Measurements from ENCODE around the gene AQP12B. TPM values are rescaled to one million over a fixed set of nuclear protein-coding genes. Genes with fewer than 3 reads are reported as not detected.
"Not testable (repeated sequence)": the region's sequence is repeated elsewhere in the genome, so short reads cannot be mapped to it uniquely, and the experiment has no call there.

Gene AQP12B, protein sequence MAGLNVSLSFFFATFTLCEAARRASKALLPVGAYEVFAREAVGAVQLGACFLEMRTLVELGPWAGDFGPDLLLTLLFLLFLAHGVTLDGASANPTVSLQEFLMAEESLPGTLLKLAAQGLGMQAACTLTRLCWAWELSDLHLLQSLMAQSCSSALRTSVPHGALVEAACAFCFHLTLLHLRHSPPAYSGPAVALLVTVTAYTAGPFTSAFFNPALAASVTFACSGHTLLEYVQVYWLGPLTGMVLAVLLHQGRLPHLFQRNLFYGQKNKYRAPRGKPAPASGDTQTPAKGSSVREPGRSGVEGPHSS
- not detected in 2 replicates for total RNA-seq (2013; cell fraction: nucleolus; rRNA removed)
- total RNA-seq (2014; rRNA removed): not detected in 2 replicates
- not detected in 2 replicates for total RNA-seq (2014; rRNA removed; fragmentation: Illumina TruSeq; extraction: Trizol)
- total RNA-seq (2021): not detected in 2 replicates
- not detected for polyA plus RNA-seq (2011; ENCODE audit: low read depth)
- not detected in 2 replicates for polyA plus RNA-seq (2011; rRNA removed)
- not detected in 2 replicates for polyA plus RNA-seq (2011; cell fraction: cytosol; rRNA removed)
- polyA plus RNA-seq (2011; cell fraction: nucleus; rRNA removed): not detected in 2 replicates
- polyA plus RNA-seq (2012): not detected in 2 replicates
- polyA plus RNA-seq (2014; fragmentation: Illumina TruSeq; extraction: Trizol): not detected in 2 replicates
- not detected for polyA plus RNA-seq (2014; fragmentation: Nextera tagmentation; extraction: Ambion mirVana)
- not detected in 2 replicates for polyA plus RNA-seq (2014; rRNA removed)
- polyA plus RNA-seq (2016; fragmentation: Nextera tagmentation; extraction: Ambion mirVana): not detected
- polyA minus RNA-seq (2011; rRNA and poly(A)+ RNA removed): not detected in 2 replicates
- not detected in 2 replicates for polyA minus RNA-seq (2011; cell fraction: cytosol; rRNA and poly(A)+ RNA removed)
- not detected in 2 replicates for polyA minus RNA-seq (2011; cell fraction: nucleus; rRNA and poly(A)+ RNA removed)
- Bru-seq, nascent RNA: not detected
- not detected for BruChase-seq, experiment 1, labeled RNA remaining after a 6-hour chase
- BruChase-seq, experiment 2, labeled RNA remaining after a 2-hour chase: not detected
- long read RNA-seq, experiment 1: 0 reads
- long read RNA-seq, experiment 2: 0 reads

- H3K27ac ChIP-seq (ENCODE audit: control insufficient read depth, insufficient read depth); H2AFZ ChIP-seq (ENCODE audit: control insufficient read depth, low read depth, low read length); in situ Hi-C loops (cut with MboI); SMC1A ChIA-PET (ENCODE audit: uncharacterized antibody, unreplicated experiment); H3K4me3 ChIP-seq; H4K20me1 ChIP-seq (ENCODE audit: control insufficient read depth, insufficient read depth); FAIRE-seq; DNase-seq (ENCODE audit: low read depth, low spot score); CTCF ChIA-PET; H3K36me3 ChIP-seq (ENCODE audit: control insufficient read depth in 2 of 2, insufficient read depth in 2 of 2, low read length in 1 of 2); H3K4me1 ChIP-seq (ENCODE audit: control insufficient read depth, insufficient read depth, low read length); H3K9me3 ChIP-seq (replicated peaks; ENCODE audit: control insufficient read depth, insufficient read depth, low read length); H3K9ac ChIP-seq (ENCODE audit: control insufficient read depth, insufficient read depth, low read length); H3K79me2 ChIP-seq (ENCODE audit: control insufficient read depth, insufficient read depth, low read length); POLR2A ChIA-PET; ATAC-seq; intact Hi-C loops (cut with micrococcal nuclease; ENCODE audit: unreplicated experiment); BruUV-seq (replicated peaks); H3K4me2 ChIP-seq (ENCODE audit: control insufficient read depth, insufficient read depth); H3K27me3 ChIP-seq (replicated peaks in 1 of 2; ENCODE audit: control insufficient read depth in 2 of 2, insufficient read depth in 2 of 2, low read length in 1 of 2): not testable (repeated sequence)
- RAD21 ChIA-PET (ENCODE audit: unreplicated experiment): interaction anchor here (1.2 kb wide), 1 partner anchor 117 kb away, joined by 3 read pairs; no protein-coding TSS in a partner anchor
- WGBS (ENCODE audit: insufficient coverage, insufficient replicate concordance, low lambda C conversion rate, missing lambda C conversion rate): 57% methylated on average over 32 of the region's 37 CpGs
These were observed at the start of gene AQP12B for GRCh38 chr2:240682431-240683224. TSS of gene AQP12B (minus strand) at chr2:240682885. CDS start at chr2:240682837, 48 bp downstream.

DNA sequence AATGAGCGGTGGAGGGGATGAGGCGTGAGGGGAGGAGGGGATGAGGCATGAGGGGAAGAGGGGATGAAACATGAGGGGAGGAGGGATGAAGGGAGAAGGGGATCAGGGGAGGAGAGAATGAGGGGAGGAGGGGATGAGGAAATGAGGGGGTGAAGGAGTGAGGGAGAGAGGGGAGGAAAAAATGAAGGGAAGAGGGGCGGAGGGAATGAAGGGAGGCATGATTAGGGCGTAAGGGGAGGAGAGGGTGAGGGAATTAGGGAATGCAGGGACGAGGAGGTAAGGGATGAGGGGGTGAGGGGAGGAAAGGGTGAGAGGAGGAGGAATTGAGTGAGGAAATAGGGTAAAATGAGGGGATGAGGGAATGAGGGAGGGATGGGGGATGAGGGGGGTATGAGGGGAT lies 49.5 kb upstream of the AQP12B start:
- no TSS peak for BruUV-seq (replicated peaks)
- TF ChIP-seq ZZZ3 (IDR thresholded peaks at IDR 0.05; ENCODE audit: control insufficient read depth, insufficient read length, low read depth): no peak
- no peak for TF ChIP-seq NR2C1 (IDR thresholded peaks at IDR 0.05)
- TF ChIP-seq SP1 (IDR thresholded peaks at IDR 0.05; ENCODE audit: low read depth, low read length): no peak
- TF ChIP-seq, protein P1, sequence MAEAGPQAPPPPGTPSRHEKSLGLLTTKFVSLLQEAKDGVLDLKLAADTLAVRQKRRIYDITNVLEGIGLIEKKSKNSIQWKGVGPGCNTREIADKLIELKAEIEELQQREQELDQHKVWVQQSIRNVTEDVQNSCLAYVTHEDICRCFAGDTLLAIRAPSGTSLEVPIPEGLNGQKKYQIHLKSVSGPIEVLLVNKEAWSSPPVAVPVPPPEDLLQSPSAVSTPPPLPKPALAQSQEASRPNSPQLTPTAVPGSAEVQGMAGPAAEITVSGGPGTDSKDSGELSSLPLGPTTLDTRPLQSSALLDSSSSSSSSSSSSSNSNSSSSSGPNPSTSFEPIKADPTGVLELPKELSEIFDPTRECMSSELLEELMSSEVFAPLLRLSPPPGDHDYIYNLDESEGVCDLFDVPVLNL (IDR thresholded peaks at IDR 0.05; ENCODE audit: low read depth, low read length): no peak
- TF ChIP-seq SMAD5 (IDR thresholded peaks at IDR 0.05; ENCODE audit: low read depth): no peak
- TF ChIP-seq YY1 (IDR thresholded peaks at IDR 0.05; ENCODE audit: low read depth, low read length): no peak
- TF ChIP-seq, protein P2, sequence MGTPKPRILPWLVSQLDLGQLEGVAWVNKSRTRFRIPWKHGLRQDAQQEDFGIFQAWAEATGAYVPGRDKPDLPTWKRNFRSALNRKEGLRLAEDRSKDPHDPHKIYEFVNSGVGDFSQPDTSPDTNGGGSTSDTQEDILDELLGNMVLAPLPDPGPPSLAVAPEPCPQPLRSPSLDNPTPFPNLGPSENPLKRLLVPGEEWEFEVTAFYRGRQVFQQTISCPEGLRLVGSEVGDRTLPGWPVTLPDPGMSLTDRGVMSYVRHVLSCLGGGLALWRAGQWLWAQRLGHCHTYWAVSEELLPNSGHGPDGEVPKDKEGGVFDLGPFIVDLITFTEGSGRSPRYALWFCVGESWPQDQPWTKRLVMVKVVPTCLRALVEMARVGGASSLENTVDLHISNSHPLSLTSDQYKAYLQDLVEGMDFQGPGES (IDR thresholded peaks at IDR 0.05): no peak

More for the DNA sequence above, 49.5 kb upstream of the AQP12B start:
- no peaks in the 10 kb centered on the region for H3K9me3 ChIP-seq (replicated peaks; ENCODE audit: control insufficient read depth, insufficient read depth, low read length)
- no peaks in the 10 kb centered on the region for H3K4me1 ChIP-seq (ENCODE audit: control insufficient read depth, insufficient read depth, low read length)
- in situ Hi-C loops (cut with MboI): no loop called here
- DNase-seq (ENCODE audit: low read depth, low spot score): no peak
- H2AFZ ChIP-seq (ENCODE audit: control insufficient read depth, low read depth, low read length): no peak overlapping the region
- ChIA-PET POLR2A (no interaction called here), CTCF (interaction anchor here (1.2 kb wide), 1 partner anchor 219 kb away, joined by 5 read pairs; no protein-coding TSS in a partner anchor), SMC1A (ENCODE audit: uncharacterized antibody, unreplicated experiment) (no interaction called here), RAD21 (ENCODE audit: unreplicated experiment) (no interaction called here)
- FAIRE-seq: no peak
- no peak overlapping the region for H3K4me2 ChIP-seq (ENCODE audit: control insufficient read depth, insufficient read depth)
- H3K27ac ChIP-seq (ENCODE audit: control insufficient read depth, insufficient read depth): no peak overlapping the region
- peaks cover 0 to 1% of the 10 kb centered on the region in 2 experiments; a peak in 2 of 4 replicates for H3K27me3 ChIP-seq (replicated peaks in 1 of 2; ENCODE audit: control insufficient read depth in 2 of 2, insufficient read depth in 2 of 2, low read length in 1 of 2)
- no peaks in the 10 kb centered on the region for H4K20me1 ChIP-seq (ENCODE audit: control insufficient read depth, insufficient read depth)
- no peaks in the 10 kb centered on the region for H3K79me2 ChIP-seq (ENCODE audit: control insufficient read depth, insufficient read depth, low read length)
- H3K9ac ChIP-seq (ENCODE audit: control insufficient read depth, insufficient read depth, low read length): no peak overlapping the region
- no peak overlapping the region for H3K4me3 ChIP-seq
- intact Hi-C loops (cut with micrococcal nuclease; ENCODE audit: unreplicated experiment): loop anchor here (10.0 kb wide), 1 partner anchor 217 kb away; no protein-coding TSS in a partner anchor
- WGBS (ENCODE audit: insufficient coverage, insufficient replicate concordance, low lambda C conversion rate, missing lambda C conversion rate): 11% methylated on average over 3 of the region's 5 CpGs
- no peak for ATAC-seq
- no peaks in the 10 kb centered on the region for H3K36me3 ChIP-seq (ENCODE audit: control insufficient read depth in 2 of 2, insufficient read depth in 2 of 2, low read length in 1 of 2)
